Femur (tissue), 1 donor: ENCODE data around the gene YIF1B.
"Not testable (repeated sequence)": the region's sequence is repeated elsewhere in the genome, so short reads cannot be mapped to it uniquely, and the experiment has no call there.

Source experiments
- DNase-seq: peaks from one replicate; pipeline ENCODE4 v3.0.0-alpha.2; 2017

Gene YIF1B

GRCh38 chr19:38270587-38271167 lies 45.1 kb downstream of the YIF1B start:
- no peak for DNase-seq

DNA sequence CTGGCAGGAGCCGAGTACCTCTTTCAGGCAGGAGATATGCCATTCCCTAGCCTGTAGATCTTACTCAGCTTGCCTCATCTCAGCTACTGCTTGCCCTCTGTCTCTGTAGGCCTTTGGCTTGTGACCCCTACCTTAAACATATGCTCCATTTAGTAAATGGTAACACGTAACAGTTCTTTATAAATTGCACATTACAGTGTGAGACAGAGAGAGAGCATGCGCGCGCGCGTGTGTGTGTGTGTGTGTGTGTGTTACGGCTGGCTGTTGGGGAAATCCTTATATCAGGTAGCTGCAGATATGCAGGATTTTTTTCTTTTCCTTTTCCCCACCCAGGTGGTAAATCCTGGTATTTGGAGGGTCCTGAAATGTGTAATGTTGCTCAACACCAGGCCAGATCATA lies 47.2 kb downstream of the YIF1B start:
- no peak for DNase-seq

DNA sequence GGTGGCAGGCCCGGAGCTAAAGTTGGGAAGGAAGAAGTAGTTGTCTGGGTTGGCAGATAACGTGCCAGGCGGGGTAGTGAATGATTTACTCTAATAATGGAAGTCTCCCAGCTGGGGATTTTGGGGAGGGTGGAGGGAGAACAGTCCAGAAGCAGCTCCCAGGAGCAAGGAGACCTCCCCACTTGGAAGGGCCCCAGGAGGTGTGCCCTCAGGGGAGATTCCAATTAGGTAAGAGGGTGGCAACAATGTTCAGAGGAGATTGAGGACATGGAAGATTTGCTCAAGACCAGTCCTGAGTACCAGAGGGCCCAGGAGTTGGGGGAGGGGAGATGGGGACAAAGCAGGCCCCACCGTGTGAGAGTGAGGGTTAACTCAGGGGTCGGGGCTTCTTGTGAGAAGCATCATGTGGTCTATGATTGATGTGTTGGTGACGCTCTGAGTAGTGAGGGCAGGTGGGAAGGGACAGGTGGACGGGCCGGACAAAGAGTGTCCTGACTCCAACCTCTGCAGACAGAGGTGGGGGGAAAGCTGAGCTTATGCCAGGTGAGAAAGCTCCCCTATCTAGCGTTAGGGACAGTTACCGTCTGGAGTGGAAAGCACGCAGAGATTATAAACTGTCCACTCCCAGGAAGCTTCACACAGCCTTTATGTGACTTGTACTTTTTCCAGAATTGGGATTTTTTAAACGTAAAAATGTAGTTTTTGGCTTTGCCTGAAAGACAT lies 47.8 kb downstream of the YIF1B start:
- no peak for DNase-seq

GRCh38 chr19:38266981-38267597 lies 48.7 kb downstream of the YIF1B start:
- DNase-seq = no peak

GRCh38 chr19:38265921-38266429 lies 49.8 kb downstream of the YIF1B start:
- no peak for DNase-seq

DNA sequence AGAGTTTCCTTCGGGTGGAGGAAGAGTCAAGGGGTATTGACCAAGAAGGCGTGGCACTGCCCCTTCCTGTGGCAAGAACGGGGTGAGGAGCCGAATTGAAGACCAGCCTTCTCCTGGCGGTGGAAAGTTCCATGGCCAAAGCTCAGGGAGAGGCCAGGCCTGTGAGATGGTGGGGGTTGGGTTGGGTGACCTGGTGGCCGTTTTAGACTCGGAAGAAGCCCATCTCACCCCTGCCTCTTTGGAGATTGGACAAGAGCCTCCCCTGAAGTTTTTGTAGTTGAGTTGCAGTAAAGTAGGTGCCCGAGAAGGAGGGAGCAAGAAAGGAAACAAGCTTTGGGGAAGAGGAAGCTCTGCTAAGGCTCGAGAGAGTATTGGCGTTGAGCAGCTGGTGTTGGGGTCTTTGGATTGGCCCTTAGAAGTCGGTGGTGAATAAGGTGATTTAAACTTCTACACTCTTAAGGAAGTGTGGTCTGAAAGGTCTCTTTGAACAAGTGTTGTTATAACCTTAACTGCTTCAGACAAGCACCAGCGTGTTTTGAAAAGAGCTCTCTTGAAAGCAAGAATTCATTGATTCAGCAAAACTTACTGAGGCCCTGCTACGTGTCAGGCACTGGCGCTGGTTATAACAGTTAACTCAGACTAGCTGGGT lies 50.4 kb downstream of the YIF1B start:
- DNase-seq = no peak

DNA sequence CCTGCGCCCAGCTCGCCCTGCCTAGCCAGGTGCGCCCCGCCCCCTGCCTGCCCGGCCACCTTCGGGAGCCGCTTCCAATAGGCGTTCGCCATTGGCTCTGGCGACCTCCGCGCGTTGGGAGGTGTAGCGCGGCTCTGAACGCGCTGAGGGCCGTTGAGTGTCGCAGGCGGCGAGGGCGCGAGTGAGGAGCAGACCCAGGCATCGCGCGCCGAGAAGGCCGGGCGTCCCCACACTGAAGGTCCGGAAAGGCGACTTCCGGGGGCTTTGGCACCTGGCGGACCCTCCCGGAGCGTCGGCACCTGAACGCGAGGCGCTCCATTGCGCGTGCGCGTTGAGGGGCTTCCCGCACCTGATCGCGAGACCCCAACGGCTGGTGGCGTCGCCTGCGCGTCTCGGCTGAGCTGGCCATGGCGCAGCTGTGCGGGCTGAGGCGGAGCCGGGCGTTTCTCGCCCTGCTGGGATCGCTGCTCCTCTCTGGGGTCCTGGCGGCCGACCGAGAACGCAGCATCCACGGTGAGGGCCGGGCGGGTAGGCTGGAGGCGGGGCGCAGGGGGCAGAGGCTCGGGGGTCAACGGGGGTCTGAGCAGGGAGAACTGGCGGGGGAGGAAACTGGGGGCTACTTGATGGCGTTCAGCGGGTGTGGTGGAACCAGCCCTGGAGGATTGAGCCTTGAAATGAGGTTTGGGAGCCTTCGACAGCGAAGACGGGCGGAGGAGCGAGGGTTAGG lies 51.1 kb downstream of the YIF1B start, which contains the start of gene SPINT2:
TSS of gene SPINT2 (plus strand) at position 88 of the 727 bp plus-strand sequence. CDS start at position 408, 320 bp downstream.
- DNase-seq = peak; percentile 55

DNA sequence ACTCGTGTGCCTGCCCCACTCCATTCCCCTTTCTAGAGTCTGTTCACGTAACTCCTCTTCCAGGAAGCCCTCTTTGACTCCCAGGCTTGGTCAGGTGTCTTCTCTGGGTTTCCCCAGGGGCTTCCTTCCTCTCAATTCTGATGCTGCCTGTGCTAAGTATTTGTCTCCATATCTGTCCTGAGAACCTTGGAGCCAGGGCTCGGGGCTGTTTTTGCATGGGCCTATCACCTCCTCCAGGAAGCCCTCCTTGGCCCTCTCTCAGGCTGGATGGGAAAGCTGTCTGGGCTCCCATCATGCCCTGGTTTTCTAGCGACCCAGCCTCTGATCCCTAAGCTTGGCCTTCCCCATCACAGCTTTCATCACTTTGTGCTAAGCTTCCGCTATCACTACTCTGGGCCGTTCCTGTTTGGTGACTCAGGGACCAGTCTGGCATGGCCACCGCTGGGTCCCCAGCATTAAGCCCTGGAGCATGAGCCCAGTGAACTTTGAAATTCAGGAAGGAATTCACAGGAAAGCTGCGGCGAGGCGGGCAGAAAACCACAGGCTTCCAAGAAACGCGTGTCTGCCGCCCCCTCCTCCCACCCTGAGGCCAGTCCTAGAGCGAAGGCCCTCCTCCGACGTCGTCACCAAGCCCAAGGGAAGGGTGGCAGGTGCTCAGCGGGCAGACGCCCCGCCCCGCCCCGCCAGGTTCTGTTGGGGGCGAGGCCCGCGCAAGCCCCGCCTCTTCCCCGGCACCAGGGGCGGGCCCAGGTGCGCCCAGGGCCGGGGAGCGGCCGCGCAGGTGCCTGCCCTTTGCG lies 51.9 kb downstream of the YIF1B start:
- peak; percentile 64 for DNase-seq

DNA sequence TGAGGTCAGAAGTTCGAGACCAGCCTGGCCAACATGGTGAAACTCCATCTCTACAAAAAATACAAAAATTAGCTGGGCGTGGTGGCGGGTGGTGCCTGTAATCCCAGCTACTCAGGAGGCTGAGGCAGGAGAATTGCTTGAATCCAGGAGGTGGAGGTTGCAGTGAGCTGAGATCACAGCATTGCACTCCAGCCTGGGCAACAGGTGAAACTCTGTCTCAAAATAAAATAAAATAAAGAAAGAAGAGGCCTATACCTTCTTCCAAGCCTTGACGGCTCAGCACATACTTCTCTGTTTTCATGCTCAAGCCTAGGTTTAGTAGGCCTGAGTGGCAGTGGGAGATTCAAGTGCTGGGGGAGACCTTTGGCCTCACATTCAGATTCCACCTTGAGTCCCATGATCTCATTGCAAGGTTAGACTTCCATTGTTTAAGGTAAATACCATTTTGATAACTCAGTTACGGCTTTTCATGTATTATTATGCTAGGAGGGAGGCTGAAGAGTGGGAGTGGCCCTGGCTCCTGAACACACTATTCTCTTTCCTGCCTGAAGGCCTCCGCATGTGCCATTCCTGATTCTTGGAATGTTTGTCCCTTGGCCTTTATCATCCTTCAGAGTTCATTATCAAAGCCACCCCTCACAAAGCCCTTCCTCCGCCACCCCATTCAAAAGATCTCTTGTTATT lies 53.0 kb downstream of the YIF1B start:
- DNase-seq = no peak

GRCh38 chr19:38261942-38262341 lies 53.8 kb downstream of the YIF1B start:
- DNase-seq = not testable (repeated sequence)

GRCh38 chr19:38255383-38256014 lies 60.2 kb downstream of the YIF1B start:
- DNase-seq = peak; percentile 28

DNA sequence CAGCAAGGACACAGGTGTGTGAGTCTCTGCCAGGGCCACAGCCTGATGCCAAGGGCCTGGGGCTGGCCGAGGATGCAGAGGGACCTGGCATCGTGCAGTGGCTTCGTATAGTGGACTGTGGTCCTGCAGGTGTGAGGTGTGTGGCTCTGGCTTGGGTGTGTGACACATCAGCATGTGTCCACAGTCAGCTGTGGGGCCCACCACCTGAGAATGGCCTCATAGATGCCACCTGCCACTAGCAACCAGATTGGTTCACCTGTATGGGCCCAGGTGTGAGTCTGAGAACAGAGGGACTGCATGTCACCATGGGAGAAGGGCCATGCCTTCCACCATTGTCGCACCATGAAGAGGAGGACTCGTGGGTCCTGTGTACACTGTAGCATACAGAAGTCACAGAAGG lies 62.0 kb downstream of the YIF1B start:
- DNase-seq = no peak
